ENCODE measurements around the gene SYNJ2.

- TF ChIP-seq POLR2AphosphoS5 (IDR thresholded peaks at IDR 0.05; ENCODE audit: low read depth, low read length): no peak
- TF ChIP-seq POLR2A (IDR thresholded peaks at IDR 0.05; ENCODE audit: low read depth, low read length): no peak
- no peak for TF ChIP-seq TAF1 (IDR thresholded peaks at IDR 0.05; ENCODE audit: low read depth, low read length)
- no peak for TF ChIP-seq PAX5 (IDR thresholded peaks at IDR 0.05; ENCODE audit: insufficient read depth, low read length, severe bottlenecking)
- no peak for TF ChIP-seq SPI1 (IDR thresholded peaks at IDR 0.05; ENCODE audit: low read depth, low read length)
- no peak for TF ChIP-seq POU2F2 (IDR thresholded peaks at IDR 0.05; ENCODE audit: low read depth, low read length)
These were observed 77.4 kb downstream of the SYNJ2 start for GRCh38 chr6:158059108-158059507.

Measured in GM12891 (cell line).